GM12878 (cell line): ENCODE results near the gene SYNPO. TPM values are rescaled to one million over a fixed set of nuclear protein-coding genes. Genes with fewer than 3 reads are reported as not detected.

Source experiments
- ATAC-seq: fragments of 200-7000 bp; cut with Tn5 transposase; 3 replicates; pipeline ENCODE4 v1.9.1; 2020; ENCODE audit warnings: mild to moderate bottlenecking, moderate library complexity
- BruUV-seq: library from RNA; stranded (reverse); fragments of 400-500 nt; replicated peaks from 2 replicates; lab custom pipeline; 2021; lab: Mats Ljungman, UMichigan
- CTCF ChIA-PET: fragments of 300-600 bp; sonication (Branson Sonifier 250); formaldehyde crosslinking; extraction: SDS; loops from one replicate; lab custom pipeline; 2021; ENCODE audit warnings: inconsistent platforms; lab: Yijun Ruan, JAX
- POLR2A ChIA-PET: fragments of 350-600 bp; formaldehyde crosslinking; extraction: SDS; loops from one replicate; lab custom pipeline; 2021; ENCODE audit warnings: inconsistent platforms; lab: Charles Lee
- RAD21 ChIA-PET: fragments of 300-600 bp; sonication (Branson Sonifier 250); formaldehyde crosslinking; loops from one replicate; lab custom pipeline; 2023; ENCODE audit warnings: antibody characterized with exemption; ENCODE audit not compliant: unreplicated experiment; lab: Charles Lee
- SMC1A ChIA-PET: fragments of 300-600 bp; sonication (Branson Sonifier 250); formaldehyde crosslinking; loops from one replicate; lab custom pipeline; 2023; ENCODE audit not compliant: unreplicated experiment, uncharacterized antibody; lab: Charles Lee
- DNase-seq: peaks from one replicate; pipeline ENCODE4 v3.0.0-alpha.2; 2011; ENCODE audit warnings: low read depth, low spot score
- FAIRE-seq: peaks from 3 replicates; lab custom pipeline; 2011; peaks lifted over from hg19 to GRCh38; lab: Jason Lieb, UNC
- H2AFZ ChIP-seq: 2 replicates; pipeline ENCODE4 v1.6.0; 2011; ENCODE audit warnings: low read depth, low read length, control low read depth; ENCODE audit not compliant: control insufficient read depth
- H3K27ac ChIP-seq: 2 replicates; pipeline ENCODE4 v1.5.1; 2011; ENCODE audit warnings: control low read depth; ENCODE audit not compliant: control insufficient read depth, insufficient read depth
- H3K27me3 ChIP-seq, 2 experiments: replicated peaks in 1 of 2; 2 replicates each; pipeline versions ENCODE4 v1.6.0 to v1.6.1; 2011; ENCODE audit warnings: low read length in 1 of 2; ENCODE audit not compliant: control insufficient read depth in 2 of 2, insufficient read depth in 2 of 2
- H3K36me3 ChIP-seq, 2 experiments: 2 replicates each; pipeline ENCODE4 v1.5.1; 2011; ENCODE audit warnings: low read length in 1 of 2; ENCODE audit not compliant: control insufficient read depth in 2 of 2, insufficient read depth in 2 of 2
- H3K4me1 ChIP-seq: 2 replicates; pipeline ENCODE4 v1.6.1; 2011; ENCODE audit warnings: mild to moderate bottlenecking, low read length, moderate library complexity, mixed read lengths; ENCODE audit not compliant: control insufficient read depth, insufficient read depth
- H3K4me2 ChIP-seq: 2 replicates; pipeline ENCODE4 v1.6.0; 2011; ENCODE audit warnings: control low read depth; ENCODE audit not compliant: control insufficient read depth, insufficient read depth
- H3K4me3 ChIP-seq: fragments of 200-600 bp; sonication (generic); 2 replicates; pipeline ENCODE4 v1.5.1; 2016
- H3K79me2 ChIP-seq: 2 replicates; pipeline ENCODE4 v1.6.0; 2011; ENCODE audit warnings: low read length; ENCODE audit not compliant: control insufficient read depth, insufficient read depth
- H3K9ac ChIP-seq: 2 replicates; pipeline ENCODE4 v1.8.0; 2011; ENCODE audit warnings: low read length, control low read depth, mixed read lengths; ENCODE audit not compliant: control insufficient read depth, insufficient read depth
- H3K9me3 ChIP-seq: replicated peaks from 3 replicates; pipeline ENCODE4 v1.5.1; 2011; ENCODE audit warnings: mild to moderate bottlenecking, low read length; ENCODE audit not compliant: control insufficient read depth, insufficient read depth
- H4K20me1 ChIP-seq: 2 replicates; pipeline ENCODE4 v1.6.0; 2011; ENCODE audit not compliant: control insufficient read depth, insufficient read depth
- BMI1 ChIP-seq: fragments of 450-650 bp; IDR thresholded peaks from 2 replicates; pipeline ENCODE4 v1.6.1; 2016; ENCODE audit warnings: mild to moderate bottlenecking, moderate library complexity, borderline replicate concordance
- CEBPZ ChIP-seq: fragments of 150-350 bp; IDR thresholded peaks from 2 replicates; pipeline ENCODE4 v1.6.1; 2016; ENCODE audit warnings: low read depth, low read length
- CREM ChIP-seq: IDR thresholded peaks from 2 replicates; pipeline ENCODE4 v1.6.1; 2014; ENCODE audit warnings: antibody characterized with exemption, low read depth
- GABPA ChIP-seq: IDR thresholded peaks from 2 replicates; pipeline ENCODE4 v1.6.1; 2014; ENCODE audit warnings: antibody characterized with exemption, low read depth, mild to moderate bottlenecking, inconsistent platforms
- NFIC ChIP-seq: IDR thresholded peaks from 2 replicates; pipeline ENCODE4 v1.6.1; 2012; ENCODE audit warnings: low read depth, mild to moderate bottlenecking, inconsistent platforms, low read length, moderate library complexity
- ZZZ3 ChIP-seq: IDR thresholded peaks from 2 replicates; pipeline ENCODE4 v1.6.1; 2011; ENCODE audit warnings: low read depth; ENCODE audit not compliant: control insufficient read depth, insufficient read length
- WGBS: methylation state at CpG from one replicate; pipeline ENCODE4 v1.1.6; 2016; ENCODE audit warnings: low lambda C conversion rate; ENCODE audit not compliant: insufficient replicate concordance, insufficient coverage; ENCODE audit errors: missing lambda C conversion rate; 5-methylcytosine and 5-hydroxymethylcytosine counted together
- in situ Hi-C: fragments of 300-500 bp; cut with MboI; formaldehyde crosslinking; loops from 9 replicates; pipeline ENCODE4 v1.14.3; 2018; ENCODE audit warnings: mixed read lengths
- intact Hi-C: fragments of 100-400 bp; cut with micrococcal nuclease; formaldehyde crosslinking; loops from one replicate; pipeline ENCODE4 v1.14.2; 2022; ENCODE audit not compliant: unreplicated experiment
- polyA plus RNA-seq, 11 experiments: library from polyadenylated mRNA; depleted of rRNA in 4 of 11; unstranded in 6 of 11; stranded (reverse) in 5 of 11; fragments of >200 nt; fragmentation: Nextera tagmentation in 4 of 11; fragmentation: Illumina TruSeq in 1 of 11; extraction: Ambion mirVana in 4 of 11; extraction: Trizol in 1 of 11; gene quantifications; 1 replicate in 1 of 11; 2 replicates in 10 of 11; pipeline versions ENCODE4 v1.2.1 to v1.2.3, GENCODE V29; 2011 to 2016; ENCODE audit warnings: inconsistent platforms in 2 of 11, missing spikeins in 2 of 11, low read depth in 1 of 11
- total RNA-seq, 4 experiments: library from RNA; depleted of rRNA in 3 of 4; stranded (reverse); fragments of >200 nt in 3 of 4; fragmentation: Illumina TruSeq in 1 of 4; extraction: Trizol in 1 of 4; gene quantifications; 2 replicates each; pipeline versions ENCODE4 v1.2.1 to v1.2.3, GENCODE V29; 2013 to 2021

SYNPO gene
- total and polyA plus RNA-seq, 10 of the 15 experiments (the other 5 are each of a cell fraction or from before 2014, with no cell fraction given) = 0.77 to 21.0 (median 3.9) TPM

- no peaks in the 10 kb centered on the region for H3K36me3 ChIP-seq
- H4K20me1 ChIP-seq = no peaks in the 10 kb centered on the region
- BruUV-seq = no TSS peak
- H3K4me2 ChIP-seq = no peak overlapping the region
- no peaks in the 10 kb centered on the region for H3K9me3 ChIP-seq
- in situ Hi-C loops = no loop called here
- H3K79me2 ChIP-seq = no peaks in the 10 kb centered on the region
- DNase-seq (no peak), FAIRE-seq (no peak), ATAC-seq (no peak)
- no peak overlapping the region for H3K27ac ChIP-seq
- WGBS = 18% methylated on average over 4 of the region's 4 CpGs
- H3K4me1 ChIP-seq = peaks cover 13% of the 10 kb centered on the region
- intact Hi-C loops = no loop called here
- no peak overlapping the region for H3K4me3 ChIP-seq
- ChIA-PET SMC1A (interaction anchor here (0.7 to 1.7 kb wide), 2 partner anchors 8 to 49 kb away, joined by 3 read pairs; no protein-coding TSS in a partner anchor), CTCF (no interaction called here), POLR2A (no interaction called here), RAD21 (no interaction called here)
- no peaks in the 10 kb centered on the region; a peak in 1 of 4 replicates for H3K27me3 ChIP-seq
- no peak overlapping the region for H3K9ac ChIP-seq
- H2AFZ ChIP-seq = no peak overlapping the region
- no peak for TF ChIP-seq BMI1
- no peak for TF ChIP-seq GABPA
- TF ChIP-seq NFIC = no peak
- TF ChIP-seq ZZZ3 = no peak
- TF ChIP-seq CEBPZ = no peak
- TF ChIP-seq CREM = no peak
Observed at GRCh38 chr5:150593593-150593992, 46.9 kb upstream of the SYNPO start.
